ENCODE measurements around the gene GGTLC1.

The GGTLC1 gene
- long read RNA-seq, donor 1: 0 reads
- long read RNA-seq, donor 2: 0 reads
- long read RNA-seq, donor 3: 0 reads
- long read RNA-seq, donor 4: 0 reads
- long read RNA-seq, donor 5: 0 reads
- long read RNA-seq, donor 6: 0 reads
- long read RNA-seq, donor 7: 0 reads
- long read RNA-seq, donor 8: 0 reads

DNA sequence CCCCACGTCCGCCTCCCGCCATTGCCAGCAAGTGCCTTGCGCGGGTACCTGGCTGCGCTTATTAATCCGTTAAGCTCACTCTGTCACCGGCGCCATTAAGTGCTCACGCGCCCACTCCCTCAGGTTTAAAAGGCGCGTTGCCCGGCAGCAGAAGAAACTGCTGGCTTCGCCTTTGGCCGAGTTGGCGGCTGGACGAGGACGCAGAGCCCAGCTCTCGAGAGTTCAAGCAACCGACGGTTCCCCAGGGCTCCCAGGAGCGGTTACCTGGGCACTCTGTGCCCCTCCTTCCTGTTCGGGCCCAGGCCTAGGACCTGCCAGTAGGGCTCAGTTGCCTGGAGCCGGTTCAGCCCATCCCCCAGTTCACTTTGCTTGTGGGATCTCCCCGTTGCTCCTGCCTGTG is at the start of gene GGTLC1:
Gene GGTLC1 (minus strand): TSS at position 219 of the 400 bp plus-strand sequence. CDS start 2,168 bp downstream, outside the sequence.
- DNase-seq: no peak

DNA sequence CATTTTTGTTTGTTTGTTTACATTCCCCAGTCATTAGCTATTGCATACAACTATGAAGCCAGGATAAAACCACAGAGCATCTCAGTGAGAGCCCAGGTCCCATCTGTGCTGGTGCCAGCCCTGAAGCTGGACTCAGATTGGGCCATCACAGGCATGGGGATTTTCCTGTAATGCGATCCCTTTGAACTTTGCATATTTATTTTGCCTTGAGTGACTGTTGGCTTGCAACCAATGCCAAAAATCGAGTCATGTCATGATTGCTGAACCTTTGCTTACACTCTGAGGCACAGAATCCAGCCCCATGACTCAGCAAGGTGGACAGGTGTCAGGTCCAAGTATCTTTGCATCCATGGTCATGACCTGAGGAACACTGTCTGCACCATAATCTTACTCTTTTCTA is 46.2 kb upstream of the GGTLC1 start:
- no peak for DNase-seq

DNA sequence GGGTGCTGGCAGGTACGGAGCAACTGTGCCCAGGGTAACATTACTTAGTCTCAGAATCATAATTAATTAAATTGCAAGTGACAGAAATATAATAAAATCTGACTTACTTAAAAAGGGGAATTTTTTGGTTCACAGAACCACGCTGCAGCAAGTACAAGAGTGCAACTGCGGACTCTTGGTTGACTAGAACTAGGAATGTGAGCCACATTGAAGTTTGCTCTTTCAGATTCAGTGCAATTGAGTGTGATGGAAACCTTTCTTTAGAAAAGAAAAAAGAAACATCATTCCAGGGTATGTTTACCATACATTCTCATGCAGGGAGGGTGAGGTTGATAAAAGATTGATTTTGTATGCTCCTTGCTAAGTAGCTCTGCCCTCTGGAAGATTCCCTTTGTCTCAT is 45.0 kb upstream of the GGTLC1 start:
- DNase-seq: no peak

DNA sequence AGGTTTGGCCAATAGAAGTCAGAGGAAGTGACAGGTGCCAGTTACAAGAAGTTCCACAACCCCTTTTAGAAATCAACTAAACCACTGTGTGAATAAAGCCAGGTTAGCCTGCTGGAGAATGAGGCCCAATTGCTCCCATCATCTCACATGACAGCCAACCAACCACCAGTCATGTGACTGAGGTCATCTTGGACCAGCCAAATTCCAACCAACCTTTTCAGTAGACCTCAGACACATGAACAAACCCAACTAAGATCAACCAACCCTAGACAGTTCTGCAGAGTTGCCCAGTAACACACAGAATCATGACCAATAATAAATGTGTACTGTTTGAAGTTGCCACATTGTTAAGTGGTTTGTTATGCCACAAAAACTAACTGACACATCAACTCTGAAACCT is 44.6 kb upstream of the GGTLC1 start:
- no peak for DNase-seq

DNA sequence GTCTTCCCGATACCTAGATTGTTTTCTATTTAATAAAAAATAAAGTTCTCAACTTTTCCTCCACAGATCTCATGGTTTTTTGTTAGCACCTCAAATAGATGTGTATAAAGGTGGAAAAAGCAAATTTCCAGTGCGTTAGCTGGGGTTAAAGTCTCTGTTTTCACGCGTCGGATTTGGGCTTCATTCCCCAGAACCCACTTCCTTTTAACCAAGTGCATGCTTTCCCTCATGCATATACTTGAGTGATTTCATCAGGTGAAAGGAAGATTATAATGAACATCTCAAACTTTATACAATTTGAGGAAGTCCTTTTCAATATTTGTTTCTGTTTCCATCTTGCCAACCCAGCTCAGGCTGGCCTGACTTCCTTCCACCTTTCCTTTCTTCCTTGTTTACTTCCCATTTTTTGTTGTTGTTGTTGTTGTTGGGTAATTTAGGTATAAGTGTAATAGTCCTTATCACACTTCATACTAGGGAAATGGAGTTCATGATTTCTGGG is 43.9 kb upstream of the GGTLC1 start:
- no peak for DNase-seq

DNA sequence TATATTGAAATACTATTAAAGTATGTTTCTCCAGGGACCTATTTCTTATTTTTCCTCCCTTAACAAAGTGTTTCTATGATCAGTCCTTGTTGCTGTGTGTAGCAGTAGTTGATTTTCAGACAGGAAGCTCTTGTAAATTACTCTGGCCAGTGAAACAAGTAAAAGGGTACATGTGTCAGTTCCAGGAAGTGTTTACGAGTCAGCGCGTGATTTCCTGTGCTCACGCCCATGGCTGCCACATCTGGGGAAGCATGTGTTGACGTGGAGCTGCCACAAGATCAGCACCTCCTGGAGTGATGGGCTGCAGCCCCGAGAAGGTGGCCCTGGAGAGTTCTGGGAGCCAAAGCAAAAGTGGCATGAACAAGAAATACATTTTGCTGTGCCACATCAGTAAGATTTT is 38.6 kb upstream of the GGTLC1 start:
- no peak for DNase-seq

DNA sequence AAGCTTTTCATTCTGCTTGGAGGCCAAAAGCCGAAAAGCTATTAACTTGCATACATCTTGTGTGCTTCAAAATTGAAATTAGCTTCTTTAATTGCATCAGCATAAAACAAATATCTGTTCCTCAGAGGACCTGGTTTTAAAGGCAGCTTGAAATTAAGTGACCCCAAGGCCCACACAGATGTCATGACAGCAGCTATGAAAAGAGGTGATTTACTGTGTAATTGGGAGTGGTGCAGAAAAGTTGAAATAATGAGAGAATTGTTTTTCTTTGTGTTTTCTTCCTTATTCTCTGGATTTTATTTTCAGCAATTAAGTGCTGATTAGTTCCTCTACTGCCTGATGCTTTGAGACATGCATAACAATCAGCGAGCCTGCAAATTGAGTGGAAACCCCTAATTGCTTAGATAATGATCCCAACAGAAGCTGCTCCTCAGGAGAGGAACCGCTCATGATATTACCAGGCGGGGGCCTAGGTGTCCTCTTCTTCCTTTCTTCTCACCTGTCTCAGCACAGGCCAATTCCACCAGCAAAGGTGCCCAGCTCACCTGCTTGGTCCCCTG is 34.1 kb upstream of the GGTLC1 start:
- no peak for DNase-seq

DNA sequence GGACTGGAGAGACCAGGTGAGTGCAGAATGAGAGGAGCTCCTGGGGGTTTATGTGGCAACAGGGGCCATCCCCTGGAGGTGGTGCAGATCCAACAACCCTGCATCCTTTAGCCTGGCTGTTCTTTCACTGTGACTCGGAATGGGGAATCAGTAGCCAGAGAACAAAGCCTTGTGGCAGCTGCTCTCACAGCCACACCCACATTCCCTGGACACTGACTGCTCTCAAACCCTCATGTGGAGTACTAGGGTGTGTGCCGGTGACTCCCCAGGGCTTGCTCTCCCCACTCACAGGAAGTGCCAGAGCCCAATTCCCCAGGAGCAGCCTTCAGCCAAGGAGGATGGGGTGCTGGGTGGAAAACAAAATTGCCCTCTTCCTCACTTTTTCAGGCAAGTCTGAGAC is 30.2 kb upstream of the GGTLC1 start:
- no peak for DNase-seq

DNA sequence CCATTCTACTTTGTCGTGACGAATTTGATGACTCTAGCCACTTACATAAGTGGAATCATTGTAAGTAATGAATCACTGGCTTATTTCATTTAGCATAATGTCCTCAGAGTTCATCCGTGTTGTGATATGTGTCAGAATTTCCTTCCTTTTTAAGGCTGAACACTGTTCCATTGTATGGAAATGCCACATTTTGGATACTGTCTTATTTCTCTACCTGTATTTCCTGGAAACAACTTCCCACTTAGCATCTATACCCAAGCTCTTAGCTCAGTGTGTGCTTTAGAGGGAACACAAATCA is 28.8 kb upstream of the GGTLC1 start:
- no peak for DNase-seq

DNA sequence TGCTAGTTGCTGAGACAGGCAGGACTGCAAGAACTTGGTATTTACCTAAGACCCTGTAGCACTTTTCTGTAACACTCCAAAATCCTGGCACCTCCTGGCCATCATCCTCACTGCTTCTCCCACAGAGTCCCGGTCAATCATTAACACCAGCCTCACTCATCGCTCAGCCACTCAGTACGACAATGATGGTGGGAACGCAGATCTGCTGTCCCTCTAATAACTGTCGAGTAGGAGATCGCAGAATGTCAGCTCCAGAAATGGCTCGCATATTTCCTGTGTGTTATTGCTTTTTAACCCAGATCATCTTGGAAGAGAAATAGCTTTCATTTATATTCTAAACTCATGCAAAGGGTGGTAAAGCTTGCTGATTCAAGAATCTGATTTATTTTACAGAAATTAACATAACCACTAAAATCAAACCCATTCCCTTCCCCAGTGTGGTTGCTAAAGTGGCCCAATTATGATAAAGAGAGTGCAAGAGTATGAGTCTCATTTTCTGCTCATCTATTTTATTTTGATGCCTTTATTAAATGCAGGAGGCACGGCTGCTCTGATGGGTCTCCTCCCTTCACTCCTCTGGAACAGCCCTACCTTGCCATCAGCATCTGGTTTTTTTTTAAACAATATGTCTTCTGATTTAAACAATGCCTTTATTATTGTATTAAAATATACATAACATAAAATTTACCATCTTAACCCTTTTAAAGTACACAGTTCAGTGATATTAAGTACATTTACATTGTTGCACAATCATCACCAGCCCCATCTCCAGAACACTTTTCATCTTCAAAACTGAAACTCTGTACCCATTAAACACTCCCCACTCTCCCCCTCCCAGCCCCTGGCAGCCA is 28.3 kb upstream of the GGTLC1 start:
- no peak for DNase-seq

DNA sequence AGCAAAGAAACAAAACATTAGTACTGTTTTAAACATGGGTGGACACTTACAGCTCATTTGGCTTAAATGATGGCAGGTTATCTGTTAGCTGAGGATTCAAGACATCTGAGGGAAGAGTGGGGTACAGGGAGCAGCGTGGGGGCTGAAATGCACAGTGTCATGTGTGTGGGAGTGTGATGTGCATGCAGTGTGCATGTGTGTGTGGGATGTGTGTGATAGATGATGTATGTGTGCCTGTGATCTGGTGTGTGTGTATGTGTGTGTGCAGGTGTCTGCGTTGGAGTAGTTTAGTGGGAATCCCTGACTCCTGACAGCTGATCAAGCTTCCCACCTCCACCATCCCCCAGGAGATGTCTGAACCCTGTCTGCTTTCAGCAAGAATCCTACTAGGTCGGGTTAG is 25.4 kb upstream of the GGTLC1 start:
- no peak for DNase-seq

DNA sequence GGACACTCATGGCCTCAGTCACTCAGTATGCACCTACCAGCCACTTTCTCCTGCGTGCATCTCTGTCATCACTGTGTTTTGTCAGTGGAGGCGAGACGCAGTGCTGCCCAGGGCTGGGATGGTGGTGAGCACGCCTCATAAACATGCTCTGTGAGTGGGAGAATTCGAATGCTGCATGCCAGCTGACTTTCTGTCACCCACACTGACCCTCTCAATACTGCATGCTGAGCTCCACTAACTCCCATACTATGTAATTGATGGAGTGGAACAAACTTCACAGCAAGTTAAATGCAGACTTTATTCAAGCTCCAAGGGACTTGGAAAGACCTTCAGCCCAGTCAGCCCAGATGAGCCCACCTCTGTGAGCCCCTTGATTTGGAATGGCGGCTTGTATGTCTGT is 22.7 kb upstream of the GGTLC1 start:
- peak; percentile 40 for DNase-seq

DNA sequence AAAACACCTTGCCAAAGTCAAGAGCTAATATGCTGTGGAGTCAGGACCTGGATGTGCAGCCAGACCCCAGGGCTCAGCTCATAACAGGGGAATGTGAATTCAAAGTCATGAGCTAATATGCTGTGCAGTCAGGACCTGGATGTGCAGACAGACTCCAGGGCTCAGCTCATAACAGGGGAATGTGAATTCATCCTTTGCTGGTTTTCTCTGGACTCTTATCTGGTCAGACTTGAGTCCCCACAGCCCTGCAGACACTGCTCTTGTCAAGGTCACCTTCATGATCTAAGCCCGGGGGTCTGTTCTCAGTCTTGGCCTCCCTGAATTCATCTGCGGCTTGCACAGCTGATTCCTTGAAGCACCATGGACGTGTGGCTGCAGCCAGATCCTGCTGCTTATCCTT is 19.2 kb upstream of the GGTLC1 start:
- DNase-seq: no peak

DNA sequence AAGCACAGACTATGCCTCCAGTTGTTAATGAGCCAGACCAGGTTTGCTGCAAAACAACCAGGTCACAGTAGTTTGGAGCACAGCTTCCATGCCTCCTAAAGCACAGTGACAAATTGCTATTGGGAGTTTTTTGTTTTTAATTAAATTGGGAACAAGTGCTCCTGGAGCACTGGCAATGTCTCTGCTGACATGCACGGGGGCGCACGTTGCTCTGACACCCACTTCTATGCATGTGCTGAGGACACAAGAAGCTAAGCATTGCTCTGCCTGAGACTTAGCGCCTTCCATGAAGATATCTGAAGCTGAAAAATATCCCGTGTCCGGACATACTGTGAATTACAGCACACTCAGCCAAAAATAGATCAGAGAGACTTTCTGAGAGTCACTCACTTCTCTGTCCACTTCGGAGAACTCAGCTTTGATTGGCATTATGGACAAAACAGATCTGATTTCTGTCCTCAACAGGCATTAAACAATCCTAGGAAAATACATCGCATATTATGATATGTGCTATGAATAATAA is 18.6 kb upstream of the GGTLC1 start:
- no peak for DNase-seq

DNA sequence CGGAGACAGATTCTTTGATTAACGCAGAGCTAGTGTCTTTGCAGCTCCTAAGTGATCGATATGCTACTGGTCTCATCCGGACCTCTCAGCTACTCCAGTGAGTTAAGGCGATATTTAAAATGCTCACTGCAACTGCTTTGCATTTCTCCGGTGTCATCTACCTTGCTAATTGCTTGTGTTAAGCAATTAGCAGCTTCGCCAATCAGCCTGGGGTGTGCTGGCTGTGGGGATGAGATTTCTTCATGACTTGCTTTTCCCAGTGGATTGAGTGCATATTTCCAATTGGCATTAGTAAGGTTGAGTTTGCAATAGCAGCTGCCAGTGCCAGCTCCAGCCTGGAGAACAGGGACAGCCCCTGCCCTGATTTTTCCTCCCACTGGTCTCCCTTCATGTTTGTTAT is 18.0 kb upstream of the GGTLC1 start:
- DNase-seq: no peak

DNA sequence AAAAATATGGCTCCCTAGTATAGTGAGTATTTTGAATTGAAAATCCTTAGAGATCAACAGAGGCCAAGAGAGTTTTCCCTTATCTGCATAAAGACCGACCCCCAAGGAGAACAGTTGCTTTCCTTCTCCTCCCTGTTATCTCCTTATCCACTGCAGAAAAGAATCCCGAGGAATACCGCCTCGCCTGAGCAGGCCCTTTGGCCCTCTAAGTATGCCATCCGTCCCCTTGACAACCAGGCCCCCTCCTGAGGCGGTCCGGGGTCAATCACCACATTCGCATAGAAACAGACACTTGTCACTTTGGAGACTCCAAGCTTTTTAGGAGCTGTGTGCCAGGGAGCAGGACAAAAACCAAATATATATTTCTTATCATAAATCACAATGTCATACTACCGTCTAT is 15.9 kb upstream of the GGTLC1 start:
- DNase-seq: no peak

DNA sequence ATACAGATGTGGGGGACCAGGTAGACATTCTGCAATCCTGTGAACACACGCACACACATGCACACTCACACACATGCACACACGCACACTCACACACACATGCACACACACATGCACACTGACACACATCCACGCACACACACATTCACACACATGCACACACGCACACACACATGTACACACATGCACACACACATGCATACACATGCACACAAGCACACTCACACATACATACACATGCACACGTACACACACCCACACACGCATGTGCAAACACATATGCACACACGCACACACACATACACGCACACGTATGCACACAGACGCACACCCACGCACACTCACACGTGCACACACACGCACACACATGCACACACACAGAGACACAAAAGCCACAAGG is 14.3 kb upstream of the GGTLC1 start:
- DNase-seq: no peak

DNA sequence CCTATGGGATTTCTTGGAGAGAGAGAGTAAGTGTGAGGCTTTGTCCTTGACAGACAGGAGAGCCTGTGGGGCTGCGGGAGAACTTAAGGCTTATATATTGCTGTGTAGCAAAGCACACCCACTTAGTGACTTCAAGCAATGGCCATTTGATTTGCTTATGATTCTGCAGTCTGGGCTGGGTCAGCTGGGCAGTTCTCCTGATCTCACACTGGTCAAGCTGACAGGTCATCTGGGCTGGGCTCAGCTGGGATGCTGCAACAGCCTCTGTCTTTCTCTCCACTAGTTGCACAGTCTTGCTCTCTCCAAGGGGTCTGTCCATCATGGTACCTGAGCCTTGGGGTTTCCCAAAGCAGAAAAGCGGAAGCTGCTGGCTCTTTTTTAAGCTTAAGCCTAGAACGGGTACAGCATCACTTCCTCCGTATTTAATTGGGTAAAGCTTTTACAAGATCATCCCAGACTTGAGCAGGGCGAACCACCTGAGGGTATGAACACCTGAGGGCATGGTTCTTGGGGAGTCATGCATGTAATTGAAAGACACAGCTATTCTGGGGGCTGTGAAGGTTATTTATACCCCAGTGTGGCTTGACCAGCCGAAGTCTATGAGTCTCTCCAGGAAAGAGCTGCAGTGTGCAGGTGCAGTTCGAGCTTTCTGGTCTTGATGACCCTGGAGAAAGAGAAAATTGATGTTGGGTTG is 13.3 kb upstream of the GGTLC1 start:
- DNase-seq: no peak

DNA sequence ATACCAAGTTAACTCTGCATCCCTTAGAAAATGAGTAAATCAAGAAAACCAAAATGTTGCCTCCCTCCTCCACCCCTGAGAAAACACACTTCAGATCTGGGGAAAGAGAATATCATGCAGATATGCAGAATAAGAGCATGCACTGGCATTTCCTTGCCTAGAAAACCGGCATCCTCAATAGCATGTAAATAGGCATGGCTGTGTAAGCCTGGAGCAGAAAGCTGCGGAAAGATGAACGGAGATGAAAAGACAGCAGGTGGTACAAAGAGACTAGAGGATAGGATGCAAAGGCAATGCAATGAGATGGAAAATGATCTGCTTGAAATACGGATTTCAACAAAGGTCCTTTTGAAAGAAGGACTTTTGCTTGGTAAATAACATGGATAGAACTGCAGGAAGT is 10.3 kb upstream of the GGTLC1 start:
- DNase-seq: no peak

DNA sequence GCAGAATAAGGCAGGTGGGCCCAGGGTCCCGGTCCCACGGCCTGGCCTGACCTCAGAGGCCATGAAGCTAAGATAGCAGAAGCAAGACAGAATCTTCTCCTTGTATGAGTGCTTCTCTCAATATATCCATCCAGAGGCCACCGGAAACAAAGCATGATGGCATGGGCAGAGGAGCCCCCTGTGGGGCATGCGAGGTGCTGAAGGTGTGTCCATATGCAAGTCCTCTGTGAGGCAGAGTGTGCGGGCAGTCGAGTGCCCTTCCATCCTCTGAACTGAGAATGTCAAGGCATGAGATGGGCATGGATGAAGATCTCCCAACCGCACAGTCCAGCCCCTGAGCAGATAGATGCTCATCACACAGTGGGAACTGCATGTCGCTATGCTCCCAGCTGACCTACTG is 9.8 kb upstream of the GGTLC1 start:
- DNase-seq: no peak

DNA sequence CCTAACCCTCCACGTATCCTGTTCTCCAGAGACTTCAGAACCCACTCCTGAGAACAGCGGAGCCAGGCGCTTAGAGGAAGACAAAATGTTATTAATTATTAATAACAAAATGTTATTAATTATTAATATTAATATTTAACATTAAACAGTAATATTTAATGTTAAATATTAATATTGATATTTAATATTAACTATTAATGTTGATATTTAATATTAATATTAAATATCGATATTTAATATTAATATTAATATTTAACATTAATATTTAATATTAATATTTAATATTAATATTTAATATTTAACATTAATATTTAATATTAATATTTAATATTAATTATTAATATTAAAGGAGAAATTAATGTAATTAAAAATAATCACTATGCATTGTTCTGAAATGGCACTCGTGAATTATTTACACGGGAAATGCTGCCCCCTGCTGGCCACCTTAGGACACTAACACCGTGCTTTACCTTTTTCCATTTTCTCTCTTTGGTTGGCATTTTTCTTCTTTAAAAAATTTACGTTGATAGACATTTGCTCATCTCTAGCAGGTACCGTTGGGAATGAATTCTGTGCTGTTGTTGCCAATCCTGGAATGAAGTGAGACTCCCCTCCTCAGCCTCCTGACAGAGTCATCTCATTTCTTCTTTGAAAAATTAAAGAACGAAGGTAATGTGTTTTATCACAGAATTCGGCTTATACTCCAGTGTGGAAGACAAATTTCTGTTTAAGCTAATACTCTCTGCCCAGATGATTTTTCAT is 7.5 kb upstream of the GGTLC1 start:
- no peak for DNase-seq

DNA sequence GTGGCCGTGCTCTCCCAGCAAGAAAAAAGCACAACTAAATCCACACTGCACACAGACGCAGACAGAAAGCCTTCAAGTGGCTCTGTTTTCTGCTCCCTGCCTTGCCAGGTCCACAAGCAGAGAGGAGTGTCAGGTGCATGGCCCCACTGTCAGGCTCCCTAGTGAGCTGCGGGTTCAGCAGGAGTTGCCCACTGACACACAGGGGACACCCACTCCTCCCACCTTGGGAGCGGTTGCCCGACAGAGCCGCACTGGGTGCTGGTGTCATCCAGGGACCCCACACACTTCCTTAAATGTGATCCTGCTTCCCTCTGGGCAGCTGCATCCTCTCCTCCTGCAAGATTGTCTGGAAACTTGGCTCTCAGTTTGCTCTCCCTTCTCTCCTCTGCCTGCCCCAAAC is 6.7 kb upstream of the GGTLC1 start:
- DNase-seq: peak; percentile 32
